ENCODE results near the gene CCDC171. TPM values are rescaled to one million over a fixed set of nuclear protein-coding genes. Genes with fewer than 3 reads are reported as not detected.

The CCDC171 gene
- total RNA-seq, 2 donors from 2014 or later, result 2.5 to 5.5 TPM

DNA sequence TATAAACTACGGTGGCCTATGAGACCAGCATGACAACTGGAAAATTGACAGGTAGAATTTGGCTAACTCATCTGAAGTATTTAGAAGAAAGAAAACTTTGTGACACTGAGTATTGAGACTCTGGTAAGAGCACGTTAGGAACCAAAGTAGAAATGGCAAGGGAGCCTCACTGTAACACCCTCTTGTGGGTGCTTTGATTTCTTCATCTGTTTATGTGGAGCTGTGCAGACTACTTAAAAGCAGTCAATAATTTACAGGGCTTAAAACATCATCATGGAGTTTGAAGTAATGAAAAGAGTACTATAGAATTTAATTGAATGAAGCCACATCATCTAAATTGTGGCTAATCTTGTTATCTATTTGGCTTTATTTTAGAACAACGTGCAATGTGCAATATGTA, 414.2 kb downstream of the CCDC171 start:
- no peaks in the 10 kb centered on the region for H3K9me3 Mint-ChIP-seq
- H3K36me3 Mint-ChIP-seq (ENCODE audit: low read depth), result no peaks in the 10 kb centered on the region
- H3K4me1 Mint-ChIP-seq, result no peaks in the 10 kb centered on the region
- no peak for ATAC-seq (replicated peaks)
- H3K27ac Mint-ChIP-seq, result no peak overlapping the region
- H3K27me3 Mint-ChIP-seq, result no peaks in the 10 kb centered on the region
- no peak overlapping the region for H3K4me3 Mint-ChIP-seq

DNA sequence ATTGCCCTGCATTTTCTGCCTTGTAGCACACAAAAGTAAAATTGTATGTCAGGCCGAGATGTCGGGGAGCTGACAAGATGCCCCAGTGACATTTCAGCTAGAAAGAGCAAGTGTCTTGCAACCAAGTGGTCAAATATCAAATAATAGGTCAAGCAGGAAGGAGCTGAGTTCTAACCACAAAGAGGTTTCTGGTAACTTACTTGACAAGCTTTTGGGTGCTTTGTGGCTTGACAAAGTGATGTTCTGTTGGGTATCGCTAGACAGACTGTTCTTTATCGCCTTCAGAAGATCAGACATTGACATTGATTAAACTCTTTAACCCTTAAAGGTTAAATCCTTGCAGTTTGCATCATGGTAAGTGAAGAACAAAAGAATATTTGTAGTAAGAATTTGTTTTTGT, 419.9 kb downstream of the CCDC171 start:
- Mint-ChIP-seq H3K27ac (no peak overlapping the region), H3K27me3 (no peaks in the 10 kb centered on the region), H3K4me3 (no peak overlapping the region), H3K9me3 (peaks cover 3% of the 10 kb centered on the region), H3K36me3 (ENCODE audit: low read depth) (no peaks in the 10 kb centered on the region), H3K4me1 (no peaks in the 10 kb centered on the region)
- ATAC-seq (replicated peaks), result no peak

- Mint-ChIP-seq H3K27me3 (no peaks in the 10 kb centered on the region), H3K4me1 (no peaks in the 10 kb centered on the region), H3K4me3 (no peak overlapping the region), H3K27ac (no peak overlapping the region), H3K36me3 (ENCODE audit: low read depth) (no peaks in the 10 kb centered on the region), H3K9me3 (peaks cover 3% of the 10 kb centered on the region)
- no peak for ATAC-seq (replicated peaks)
Observed at GRCh38 chr9:15975101-15975778, 422.4 kb downstream of the CCDC171 start.

DNA sequence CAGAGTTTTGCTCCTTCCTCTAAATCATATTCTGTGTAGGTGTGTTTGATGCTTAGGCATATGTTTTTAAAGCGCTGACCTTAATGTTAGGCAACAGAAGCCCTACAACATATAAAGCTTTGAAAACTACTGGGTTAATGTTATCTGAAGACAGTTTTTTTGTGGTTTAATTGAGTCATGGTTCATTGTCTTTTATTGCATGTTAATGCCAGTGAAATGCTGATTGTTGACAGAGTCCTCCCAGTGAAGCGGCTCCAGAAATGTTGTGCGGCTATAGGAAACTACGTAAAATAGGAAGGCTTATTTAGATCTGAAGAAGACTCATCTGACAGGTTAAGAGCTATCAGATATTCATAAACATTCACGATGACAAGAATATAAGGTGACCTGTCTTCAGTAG, 424.6 kb downstream of the CCDC171 start:
- H3K4me1 Mint-ChIP-seq, result no peaks in the 10 kb centered on the region
- H3K36me3 Mint-ChIP-seq (ENCODE audit: low read depth), result no peaks in the 10 kb centered on the region
- no peak overlapping the region for H3K27ac Mint-ChIP-seq
- peaks cover 3% of the 10 kb centered on the region for H3K9me3 Mint-ChIP-seq
- no peaks in the 10 kb centered on the region for H3K27me3 Mint-ChIP-seq
- no peak for ATAC-seq (replicated peaks)
- H3K4me3 Mint-ChIP-seq, result no peak overlapping the region

DNA sequence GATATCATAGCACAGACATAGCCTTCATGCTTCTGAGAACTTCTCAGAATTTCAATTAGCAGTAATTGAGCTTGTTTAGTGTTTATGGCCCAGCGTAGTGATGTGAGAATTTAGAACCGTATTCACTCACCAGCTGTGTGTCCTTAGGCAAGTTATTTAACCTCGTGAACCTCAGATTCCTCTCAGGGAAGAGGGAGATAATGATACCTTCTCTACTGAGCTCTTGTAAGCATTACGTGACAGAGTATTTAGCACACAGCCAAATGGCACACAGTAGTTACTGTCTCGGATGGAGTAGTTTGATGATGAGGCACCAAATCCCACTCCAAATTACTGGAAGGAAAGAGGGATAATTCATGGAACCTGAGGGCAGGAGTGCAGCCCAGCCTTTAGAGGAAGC, 429.3 kb downstream of the CCDC171 start:
- Mint-ChIP-seq H3K4me1 (no peaks in the 10 kb centered on the region), H3K27ac (no peak overlapping the region), H3K9me3 (no peaks in the 10 kb centered on the region), H3K4me3 (no peak overlapping the region), H3K27me3 (no peaks in the 10 kb centered on the region), H3K36me3 (ENCODE audit: low read depth) (no peaks in the 10 kb centered on the region)
- ATAC-seq (replicated peaks), result no peak

DNA sequence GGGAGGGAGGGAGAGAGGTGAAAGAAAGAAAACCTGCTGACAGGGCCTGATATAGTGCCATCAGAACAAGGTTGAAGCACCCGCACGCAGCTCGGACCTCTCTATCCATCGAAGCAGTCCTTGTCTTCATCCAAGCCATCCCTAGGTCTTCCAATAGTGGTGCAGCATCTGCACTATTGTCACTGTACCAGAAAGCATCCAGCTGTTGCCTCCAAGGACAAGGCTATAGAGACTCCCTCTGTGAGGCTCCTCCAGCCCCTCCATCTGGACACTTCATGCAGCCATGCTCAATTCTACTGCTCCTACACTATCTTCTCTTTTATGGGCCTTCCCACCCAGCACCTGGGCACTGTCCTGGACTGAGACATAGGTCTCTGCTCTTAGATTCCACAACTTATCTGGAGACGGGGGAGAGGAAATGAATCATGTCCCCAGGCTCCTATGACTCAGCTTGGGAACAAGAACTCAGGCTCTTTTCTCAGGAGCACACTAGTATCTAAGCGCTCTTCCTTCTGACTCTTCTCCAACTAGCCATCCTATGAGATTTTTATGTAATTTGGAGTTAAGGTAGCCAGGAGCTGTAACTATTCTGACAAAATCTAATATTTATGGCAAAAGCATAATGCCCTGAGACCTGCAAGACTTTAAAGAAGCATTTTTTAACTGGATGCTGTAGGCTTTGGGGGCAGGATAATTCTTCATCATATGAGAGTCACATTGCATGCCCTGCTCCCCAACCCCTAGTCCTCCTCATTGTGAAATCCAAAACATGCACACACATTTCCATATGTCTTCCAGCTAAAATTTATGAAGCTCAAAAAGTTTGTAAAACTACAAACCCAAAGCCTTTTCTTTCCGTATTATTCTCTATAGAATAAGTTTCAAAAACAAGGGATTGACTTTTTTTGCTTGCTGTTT, 446.8 kb downstream of the CCDC171 start:
- H3K4me3 Mint-ChIP-seq, result no peak overlapping the region
- H3K4me1 Mint-ChIP-seq, result no peaks in the 10 kb centered on the region
- no peak for ATAC-seq (replicated peaks)
- no peaks in the 10 kb centered on the region for H3K27me3 Mint-ChIP-seq
- H3K9me3 Mint-ChIP-seq, result peaks cover 13% of the 10 kb centered on the region
- no peaks in the 10 kb centered on the region for H3K36me3 Mint-ChIP-seq (ENCODE audit: low read depth)
- no peak overlapping the region for H3K27ac Mint-ChIP-seq

- no peak for ATAC-seq (replicated peaks)
- Mint-ChIP-seq H3K27ac (no peak overlapping the region), H3K9me3 (peaks cover 12% of the 10 kb centered on the region), H3K4me1 (no peaks in the 10 kb centered on the region), H3K27me3 (no peaks in the 10 kb centered on the region), H3K36me3 (ENCODE audit: low read depth) (no peaks in the 10 kb centered on the region), H3K4me3 (no peak overlapping the region)
Observed at GRCh38 chr9:16000811-16001210, 448.0 kb downstream of the CCDC171 start.

DNA sequence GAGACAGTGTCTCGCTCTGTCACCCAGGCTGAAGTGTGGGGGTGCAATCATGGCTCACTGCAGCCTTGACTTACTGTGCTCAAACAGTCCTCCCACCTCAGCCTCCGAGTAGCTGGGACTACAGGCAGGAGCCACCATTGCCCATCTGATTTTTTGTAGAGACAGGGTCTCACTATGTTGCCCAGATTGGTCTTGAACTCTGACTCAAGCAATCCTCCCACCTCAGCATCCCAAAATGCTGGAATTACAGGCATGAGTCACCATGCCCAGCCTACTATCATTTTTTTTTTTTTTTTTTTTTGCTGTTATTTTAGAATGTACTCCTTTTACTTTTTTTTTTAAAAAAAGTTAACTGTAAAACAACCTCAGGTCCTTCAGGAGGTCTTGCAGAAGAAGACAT, 449.0 kb downstream of the CCDC171 start:
- Mint-ChIP-seq H3K4me1 (no peaks in the 10 kb centered on the region), H3K9me3 (peaks cover 9% of the 10 kb centered on the region), H3K36me3 (ENCODE audit: low read depth) (no peaks in the 10 kb centered on the region), H3K27me3 (no peaks in the 10 kb centered on the region), H3K27ac (no peak overlapping the region), H3K4me3 (no peak overlapping the region)
- ATAC-seq (replicated peaks), result no peak

DNA sequence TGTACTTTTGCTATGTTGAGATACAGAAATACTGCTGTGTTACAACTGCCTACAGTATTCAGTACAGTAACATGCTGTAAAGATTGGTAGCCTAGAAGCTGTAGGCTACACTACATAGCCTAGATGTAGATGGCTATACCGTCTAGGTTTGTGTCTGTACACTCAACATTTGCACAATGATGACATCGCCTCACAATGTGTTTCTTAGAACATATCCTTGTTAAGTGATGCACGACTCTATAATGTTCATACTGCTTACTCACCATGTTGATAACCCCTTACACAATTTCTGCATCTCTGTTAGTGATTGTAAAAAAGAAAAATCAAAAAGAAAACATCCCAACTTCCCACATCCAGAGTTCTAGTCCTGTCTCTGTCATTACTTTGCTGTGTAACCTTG, 450.0 kb downstream of the CCDC171 start:
- no peaks in the 10 kb centered on the region for H3K27me3 Mint-ChIP-seq
- ATAC-seq (replicated peaks), result no peak
- H3K4me3 Mint-ChIP-seq, result no peak overlapping the region
- H3K27ac Mint-ChIP-seq, result no peak overlapping the region
- H3K9me3 Mint-ChIP-seq, result peaks cover 6% of the 10 kb centered on the region
- no peaks in the 10 kb centered on the region for H3K36me3 Mint-ChIP-seq (ENCODE audit: low read depth)
- no peaks in the 10 kb centered on the region for H3K4me1 Mint-ChIP-seq

- Mint-ChIP-seq H3K36me3 (ENCODE audit: low read depth) (no peaks in the 10 kb centered on the region), H3K4me1 (no peaks in the 10 kb centered on the region), H3K4me3 (no peak overlapping the region), H3K27me3 (no peaks in the 10 kb centered on the region), H3K9me3 (peaks cover 10% of the 10 kb centered on the region), H3K27ac (no peak overlapping the region)
- no peak for ATAC-seq (replicated peaks)
Observed at GRCh38 chr9:16003785-16004184, 450.9 kb downstream of the CCDC171 start.

- no peaks in the 10 kb centered on the region for H3K36me3 Mint-ChIP-seq (ENCODE audit: low read depth)
- no peak overlapping the region for H3K4me3 Mint-ChIP-seq
- no peak overlapping the region for H3K27ac Mint-ChIP-seq
- no peak for ATAC-seq (replicated peaks)
- no peaks in the 10 kb centered on the region for H3K27me3 Mint-ChIP-seq
- peaks cover 10% of the 10 kb centered on the region for H3K9me3 Mint-ChIP-seq
- H3K4me1 Mint-ChIP-seq, result no peaks in the 10 kb centered on the region
Observed at GRCh38 chr9:16004613-16005012, 451.8 kb downstream of the CCDC171 start.

GRCh38 chr9:16010221-16010620, 457.4 kb downstream of the CCDC171 start:
- no peak for ATAC-seq (replicated peaks)
- Mint-ChIP-seq H3K9me3 (peaks cover 11% of the 10 kb centered on the region), H3K4me3 (no peak overlapping the region), H3K27me3 (no peaks in the 10 kb centered on the region), H3K4me1 (no peaks in the 10 kb centered on the region), H3K36me3 (ENCODE audit: low read depth) (no peaks in the 10 kb centered on the region), H3K27ac (no peak overlapping the region)

DNA sequence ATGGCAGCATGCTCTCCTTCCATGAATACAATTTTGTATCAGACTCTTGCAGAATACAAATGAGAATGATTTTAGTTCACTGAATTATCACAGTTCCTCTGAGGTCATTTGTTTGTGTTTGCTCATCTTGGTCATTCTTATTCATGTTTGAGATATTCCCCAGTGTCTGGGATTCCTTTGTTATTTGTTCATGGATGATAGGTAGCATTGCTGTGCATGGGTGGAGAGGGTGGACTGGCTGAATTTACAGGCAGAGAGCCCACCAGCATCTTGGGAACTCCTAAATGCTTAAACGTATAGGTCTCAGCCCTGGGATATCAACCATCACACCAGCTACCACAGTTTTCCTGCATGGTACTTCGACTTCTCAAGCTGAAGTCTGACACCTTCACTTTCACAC, 459.8 kb downstream of the CCDC171 start:
- no peaks in the 10 kb centered on the region for H3K36me3 Mint-ChIP-seq (ENCODE audit: low read depth)
- H3K27ac Mint-ChIP-seq, result no peak overlapping the region
- H3K9me3 Mint-ChIP-seq, result peaks cover 15% of the 10 kb centered on the region
- H3K4me1 Mint-ChIP-seq, result no peaks in the 10 kb centered on the region
- H3K27me3 Mint-ChIP-seq, result no peaks in the 10 kb centered on the region
- H3K4me3 Mint-ChIP-seq, result no peak overlapping the region
- ATAC-seq (replicated peaks), result no peak

DNA sequence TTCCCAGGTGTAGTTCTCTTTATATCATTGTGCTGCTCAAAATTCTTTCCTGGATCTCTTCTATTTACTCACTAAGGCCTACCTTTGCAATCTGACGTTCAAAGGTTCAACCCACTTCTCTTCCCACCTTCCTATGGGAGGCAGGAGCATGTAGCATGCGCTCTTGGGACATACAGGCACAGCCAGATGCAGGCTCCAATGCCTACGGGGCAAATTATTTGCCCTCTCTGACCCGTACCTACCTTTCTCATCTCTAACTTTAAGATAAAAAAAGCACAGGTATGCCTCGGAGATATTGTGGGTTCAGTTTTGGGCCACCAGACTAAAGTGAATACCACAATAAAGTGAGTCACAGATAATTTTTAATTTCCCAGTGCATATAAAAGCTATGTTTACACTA, 460.5 kb downstream of the CCDC171 start:
- peaks cover 12% of the 10 kb centered on the region for H3K9me3 Mint-ChIP-seq

GRCh38 chr9:16013826-16014225, 461.0 kb downstream of the CCDC171 start:
- no peaks in the 10 kb centered on the region for H3K36me3 Mint-ChIP-seq (ENCODE audit: low read depth)
- no peak overlapping the region for H3K27ac Mint-ChIP-seq
- no peaks in the 10 kb centered on the region for H3K4me1 Mint-ChIP-seq
- H3K4me3 Mint-ChIP-seq, result no peak overlapping the region
- H3K27me3 Mint-ChIP-seq, result no peaks in the 10 kb centered on the region
- peaks cover 8% of the 10 kb centered on the region for H3K9me3 Mint-ChIP-seq
- ATAC-seq (replicated peaks), result no peak

More for the DNA sequence above, 460.5 kb downstream of the CCDC171 start:
- Mint-ChIP-seq H3K27ac (no peak overlapping the region), H3K27me3 (no peaks in the 10 kb centered on the region), H3K36me3 (ENCODE audit: low read depth) (no peaks in the 10 kb centered on the region), H3K4me1 (no peaks in the 10 kb centered on the region), H3K4me3 (no peak overlapping the region)
- ATAC-seq (replicated peaks), result no peak
